Skeletal muscle cell (primary cell): ENCODE measurements around the gene MPST.
A peak's percentile ranks its signal among the peaks of the same experiment; 100 is the strongest.

ENCODE experiments used
- DNase-seq: peaks from one replicate; pipeline ENCODE4 v3.0.0-alpha.2; 2010; ENCODE audit warnings: low read depth
- H3K4me3 ChIP-seq: 2 replicates; pipeline ENCODE4 v1.5.1; 2011; ENCODE audit warnings: low read depth, mild to moderate bottlenecking, control low read depth, low read length, moderate library complexity

MPST gene

DNA sequence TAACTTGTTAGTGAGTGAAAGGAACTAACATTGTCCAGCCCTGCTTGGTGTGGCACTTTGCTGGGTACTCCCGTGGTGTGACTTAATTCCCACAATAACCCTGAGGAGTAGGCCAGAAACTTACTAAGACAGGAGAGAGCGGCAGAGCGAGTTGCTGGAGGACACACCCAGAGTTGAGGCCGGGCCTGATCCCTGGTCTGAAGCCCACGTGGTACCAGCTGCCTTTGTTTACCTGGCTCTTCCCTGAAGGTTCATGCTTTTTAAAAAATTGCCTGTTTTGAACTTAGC, 594 bp downstream of the MPST start:
- no peak for DNase-seq
- peak overlapping the region; percentile 83 for H3K4me3 ChIP-seq

DNA sequence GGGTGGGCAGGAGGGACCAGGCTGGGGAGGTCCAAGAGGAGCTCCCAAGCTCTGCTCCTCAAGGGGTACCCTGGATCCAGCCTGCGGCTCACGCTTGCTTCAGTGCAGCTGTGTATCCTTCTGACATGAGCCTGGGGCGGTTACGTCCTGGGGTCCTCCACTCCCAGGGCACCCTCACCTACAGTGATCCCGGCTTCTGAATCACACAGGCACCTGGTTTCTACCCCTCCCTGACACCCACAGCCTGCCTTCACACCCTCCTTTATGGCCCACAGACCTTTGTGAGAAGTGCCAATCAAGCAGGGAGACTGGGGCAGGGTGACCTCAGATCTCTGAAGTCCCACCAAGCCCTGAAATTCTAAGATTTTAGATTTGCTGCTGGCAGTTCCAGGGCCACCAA, 1.5 kb downstream of the MPST start:
- DNase-seq = no peak
- H3K4me3 ChIP-seq = no peak overlapping the region

DNA sequence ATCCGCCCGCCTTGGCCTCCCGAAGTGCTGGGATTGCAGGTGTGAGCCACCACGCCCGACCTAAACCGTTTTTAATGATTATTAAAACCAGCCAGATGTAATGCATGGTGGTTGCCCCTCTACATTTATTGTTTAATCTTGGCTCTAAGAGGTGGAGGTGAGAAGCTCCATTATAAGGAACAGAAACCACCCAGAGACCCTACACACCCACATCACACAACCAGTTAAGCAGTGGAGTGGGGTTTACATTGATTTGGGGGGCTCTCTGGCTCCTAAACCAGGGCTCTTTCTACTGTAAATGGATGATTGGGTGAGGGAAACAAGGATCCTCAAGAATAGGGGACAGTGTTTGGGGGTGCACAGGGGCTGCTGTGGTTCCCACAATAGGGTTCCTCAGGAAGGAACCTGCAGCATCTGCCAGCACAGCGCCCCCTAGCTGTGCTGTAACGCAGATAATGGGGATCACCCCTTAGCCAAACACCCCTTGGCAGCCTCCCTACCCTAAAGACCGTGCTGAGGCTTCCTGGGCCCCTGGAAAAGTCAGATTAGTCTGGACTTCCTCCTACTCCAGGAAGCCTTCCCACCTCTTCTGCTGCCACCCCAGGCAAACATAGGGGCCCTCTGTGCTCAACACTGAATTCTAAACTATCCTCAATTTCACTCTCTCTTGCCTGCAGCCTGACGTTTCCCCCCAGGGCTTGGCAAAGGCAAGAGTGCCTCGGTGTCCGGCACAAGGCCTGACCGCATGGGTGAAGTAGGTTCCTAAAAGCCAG, 2.4 kb downstream of the MPST start:
- no peak overlapping the region for H3K4me3 ChIP-seq
- no peak for DNase-seq

DNA sequence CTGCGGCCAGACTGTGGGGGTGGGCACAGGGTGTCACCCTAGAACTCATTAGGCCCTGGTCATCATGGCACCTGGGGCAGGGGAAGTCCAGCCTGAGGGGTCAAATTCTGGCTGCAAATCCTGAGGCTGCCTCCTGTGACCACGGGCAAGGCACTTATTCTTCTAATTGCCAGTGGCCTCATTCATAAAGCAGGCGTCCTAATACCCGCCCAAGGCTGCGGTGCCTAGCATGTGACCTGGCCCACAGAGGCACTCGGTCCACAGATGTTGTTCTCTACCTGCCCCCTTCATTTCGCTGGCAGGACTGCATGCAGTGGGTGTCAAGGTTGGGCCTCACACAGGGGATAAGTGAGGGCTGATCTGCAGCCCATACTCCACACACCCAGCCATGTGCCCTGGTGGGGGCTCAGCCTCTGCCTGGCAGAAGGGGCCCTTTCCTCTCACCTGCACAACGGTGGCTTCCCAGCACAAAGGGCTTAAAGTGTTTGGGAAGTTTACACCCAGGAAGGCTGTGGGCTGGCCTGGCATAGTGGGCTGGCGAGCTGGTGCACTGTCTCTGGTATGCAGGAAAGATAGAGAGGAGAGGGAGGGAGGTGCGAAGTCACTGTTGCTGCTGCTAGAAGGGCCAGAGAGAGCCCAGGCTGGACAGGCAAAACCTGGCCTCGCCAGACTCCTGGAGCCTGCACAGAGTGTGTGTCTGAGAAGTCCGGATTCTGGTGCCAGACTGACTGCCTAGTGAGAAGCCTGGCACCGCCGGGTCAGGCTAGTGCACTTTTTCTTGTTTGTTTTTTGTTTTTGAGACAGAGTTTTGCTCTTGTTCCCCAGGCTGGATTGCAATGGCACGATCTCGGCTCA, 3.2 kb downstream of the MPST start:
- H3K4me3 ChIP-seq = no peak overlapping the region
- DNase-seq = no peak

DNA sequence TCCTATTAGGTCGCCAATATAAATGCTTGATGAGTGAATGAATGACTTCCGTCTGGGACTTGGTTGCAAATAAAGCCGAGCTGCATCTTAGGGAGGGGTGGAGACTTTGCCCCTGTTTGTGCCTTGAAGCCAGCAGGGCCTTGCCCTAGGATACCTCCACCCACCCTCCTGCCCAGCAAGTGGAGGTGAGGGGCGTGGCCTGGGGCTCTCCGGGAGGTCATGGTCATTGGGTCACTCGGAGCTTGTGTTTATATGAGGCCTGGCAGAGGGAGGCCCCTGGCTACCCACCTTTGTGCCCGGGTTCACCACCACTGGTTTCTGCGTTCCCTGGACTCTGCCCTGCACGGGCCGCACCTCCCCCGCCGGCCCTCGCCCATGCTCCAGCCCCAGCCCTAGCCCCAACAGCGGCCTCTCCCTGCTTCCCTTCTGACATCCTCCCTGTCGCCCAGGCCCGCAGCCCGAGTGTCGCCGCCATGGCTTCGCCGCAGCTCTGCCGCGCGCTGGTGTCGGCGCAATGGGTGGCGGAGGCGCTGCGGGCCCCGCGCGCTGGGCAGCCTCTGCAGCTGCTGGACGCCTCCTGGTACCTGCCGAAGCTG, 4.3 kb downstream of the MPST start:
- no peak for DNase-seq

DNA sequence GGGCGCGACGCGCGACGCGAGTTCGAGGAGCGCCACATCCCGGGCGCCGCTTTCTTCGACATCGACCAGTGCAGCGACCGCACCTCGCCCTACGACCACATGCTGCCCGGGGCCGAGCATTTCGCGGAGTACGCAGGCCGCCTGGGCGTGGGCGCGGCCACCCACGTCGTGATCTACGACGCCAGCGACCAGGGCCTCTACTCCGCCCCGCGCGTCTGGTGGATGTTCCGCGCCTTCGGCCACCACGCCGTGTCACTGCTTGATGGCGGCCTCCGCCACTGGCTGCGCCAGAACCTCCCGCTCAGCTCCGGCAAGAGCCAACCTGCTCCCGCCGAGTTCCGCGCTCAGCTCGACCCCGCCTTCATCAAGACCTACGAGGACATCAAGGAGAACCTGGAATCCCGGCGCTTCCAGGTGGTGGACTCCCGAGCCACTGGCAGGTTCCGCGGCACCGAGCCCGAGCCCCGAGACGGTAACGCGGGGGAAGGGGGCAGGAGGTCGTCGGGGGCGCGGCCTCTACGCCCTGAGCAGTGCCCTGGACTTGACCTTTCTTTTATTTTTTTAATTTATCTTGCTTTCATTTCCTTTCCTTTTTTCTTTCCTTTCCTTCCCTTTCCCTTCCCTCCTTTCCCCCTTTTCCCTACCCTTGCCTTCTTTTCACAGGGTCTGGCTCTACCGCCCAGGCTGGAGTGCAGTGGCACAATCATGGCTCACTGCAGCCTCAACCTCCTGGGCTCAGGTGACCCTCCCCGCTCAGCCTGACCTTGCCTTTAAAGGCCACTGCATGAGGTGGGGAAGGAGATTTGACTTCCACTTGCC, 5.0 kb downstream of the MPST start:
- no peak for DNase-seq
- H3K4me3 ChIP-seq = no peak overlapping the region

More for the DNA sequence above, 4.3 kb downstream of the MPST start:
- no peak overlapping the region for H3K4me3 ChIP-seq

DNA sequence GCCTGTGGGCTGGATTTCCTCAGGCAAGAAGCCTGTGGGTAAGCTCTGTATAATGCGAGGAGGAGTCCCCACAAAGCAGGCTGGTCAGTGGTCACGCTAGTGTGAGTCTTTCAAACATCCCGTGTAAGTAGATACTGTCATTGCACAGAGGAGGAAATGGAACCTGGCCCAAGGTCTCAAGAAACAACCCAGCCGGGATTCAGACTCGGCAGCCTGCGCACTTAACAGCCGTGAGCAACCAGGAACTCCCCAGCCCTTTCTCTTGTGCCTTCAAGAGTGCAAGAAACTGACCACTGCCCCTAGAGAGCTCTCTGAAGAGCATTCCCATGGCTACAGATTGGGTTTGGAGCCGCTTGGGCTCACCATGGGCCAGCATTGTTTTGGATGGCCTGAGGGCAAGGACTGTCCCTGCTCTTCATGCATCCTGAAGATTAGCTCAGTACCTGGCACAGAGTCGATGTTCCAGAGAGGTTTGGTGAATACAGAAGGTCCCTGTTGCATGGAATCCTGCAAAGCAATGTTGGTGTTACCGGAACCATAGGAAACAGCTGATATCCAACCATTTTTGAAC, 6.0 kb downstream of the MPST start:
- DNase-seq = no peak
- H3K4me3 ChIP-seq = no peak overlapping the region

DNA sequence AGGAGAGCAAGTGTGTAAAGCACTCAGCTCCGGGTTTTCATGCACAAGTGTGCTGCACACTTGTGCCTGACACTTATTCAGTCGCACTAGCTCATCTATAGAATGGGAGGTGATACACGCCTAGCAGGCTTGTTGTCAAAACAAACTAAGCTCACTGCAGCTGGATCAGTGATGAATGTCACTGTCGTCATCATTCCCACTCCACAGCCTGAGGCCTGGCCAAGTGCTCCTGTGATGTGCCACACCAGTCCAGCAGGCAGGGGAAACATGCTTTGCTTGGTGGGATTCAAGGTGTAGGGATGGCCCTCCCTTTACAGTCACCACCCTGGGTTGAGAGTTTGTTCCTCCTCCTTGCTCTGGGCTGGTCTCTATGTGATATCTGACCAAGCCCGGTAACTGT, 6.8 kb downstream of the MPST start:
- H3K4me3 ChIP-seq = no peak overlapping the region
- no peak for DNase-seq

DNA sequence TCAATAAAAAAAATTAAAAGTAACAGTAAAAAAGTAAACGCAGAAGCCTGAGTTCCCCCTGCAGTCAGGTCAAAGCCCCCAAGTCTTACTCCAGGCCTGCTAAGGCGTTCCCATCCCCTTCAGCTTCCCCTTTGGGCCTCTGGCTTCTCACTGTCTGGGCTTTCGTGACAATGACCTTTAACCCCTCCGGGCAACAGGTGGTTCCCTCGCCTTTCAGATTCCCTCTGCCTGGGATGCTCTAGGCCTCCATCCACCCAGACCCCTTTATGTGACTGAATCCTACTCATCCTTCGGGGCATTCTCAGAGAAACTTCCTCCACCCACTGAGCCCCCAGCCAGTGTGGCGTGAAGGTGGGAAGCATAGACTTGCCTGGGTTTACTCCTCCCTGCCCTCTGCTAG, 8.0 kb downstream of the MPST start:
- DNase-seq = no peak
- no peak overlapping the region for H3K4me3 ChIP-seq

DNA sequence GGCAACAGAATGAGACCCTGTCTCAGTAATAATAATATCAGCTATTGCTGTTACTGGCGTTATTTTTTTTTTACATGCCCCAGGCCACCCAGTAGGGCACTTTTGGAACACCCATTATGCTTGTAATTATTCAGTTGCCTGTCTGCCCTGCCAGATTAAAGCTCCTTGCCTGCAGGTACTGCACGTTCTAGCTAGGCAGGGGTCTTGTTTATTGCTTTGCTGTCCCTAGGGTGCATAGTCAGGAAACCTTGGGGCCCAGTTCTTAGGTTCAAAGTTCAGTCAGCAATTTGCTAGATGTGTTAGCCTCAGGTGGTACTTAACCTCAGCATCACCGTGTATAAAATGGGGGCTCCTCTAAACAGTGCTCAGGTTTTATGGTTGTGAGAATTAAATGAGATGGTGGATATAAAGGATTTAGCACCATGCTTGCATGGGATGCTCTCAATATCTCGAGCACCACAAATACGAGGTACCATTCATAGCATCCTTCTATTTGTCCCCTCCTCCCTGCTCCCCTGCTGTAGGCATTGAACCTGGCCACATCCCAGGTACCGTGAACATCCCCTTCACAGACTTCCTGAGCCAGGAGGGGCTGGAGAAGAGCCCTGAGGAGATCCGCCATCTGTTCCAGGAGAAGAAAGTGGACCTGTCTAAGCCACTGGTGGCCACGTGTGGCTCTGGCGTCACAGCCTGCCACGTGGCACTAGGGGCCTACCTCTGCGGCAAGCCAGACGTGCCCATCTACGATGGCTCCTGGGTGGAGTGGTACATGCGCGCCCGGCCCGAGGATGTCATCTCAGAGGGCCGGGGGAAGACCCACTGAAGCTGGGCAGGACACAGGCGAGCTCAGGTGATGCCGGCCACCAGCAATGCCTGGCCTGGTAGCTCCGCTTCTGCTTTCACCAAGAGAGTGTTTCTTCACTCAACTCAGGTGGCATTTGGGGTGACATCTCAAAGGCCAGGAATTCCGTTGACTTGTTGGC, 9.4 kb downstream of the MPST start:
- DNase-seq = no peak
- H3K4me3 ChIP-seq = no peak overlapping the region

DNA sequence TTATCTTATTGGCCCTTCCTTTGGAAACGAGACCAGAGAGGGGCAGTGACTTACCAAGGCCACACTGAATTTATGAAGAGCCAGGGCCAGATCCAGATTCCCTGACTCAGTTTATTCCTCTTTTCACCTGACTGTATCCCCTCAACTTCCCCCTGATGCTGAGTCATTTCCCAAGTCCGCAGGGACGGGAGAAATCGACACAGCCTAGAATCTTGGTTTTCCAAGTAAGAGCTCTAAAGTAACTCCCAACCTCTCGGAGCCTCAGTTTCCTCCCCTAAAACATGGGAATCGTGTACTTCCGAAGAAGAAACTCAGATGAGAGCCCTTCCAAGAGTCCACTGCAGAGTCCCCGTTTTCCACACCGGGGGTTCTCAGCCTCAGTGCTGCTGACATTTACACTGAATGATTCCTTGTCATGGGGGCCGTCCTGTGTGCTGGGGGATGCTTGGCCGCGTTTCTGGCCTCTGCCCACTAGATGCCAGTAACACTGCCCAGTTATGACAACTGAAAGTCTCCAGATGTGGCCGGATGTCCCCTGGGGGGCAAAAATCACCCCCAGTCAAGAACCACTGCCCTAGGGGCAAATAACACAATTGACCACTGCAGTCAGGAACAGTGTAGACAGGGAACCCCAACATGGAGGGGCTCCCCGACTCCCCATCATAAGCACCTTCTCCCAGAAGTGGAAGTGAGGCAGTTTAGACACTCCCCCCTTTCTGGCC, 11.2 kb downstream of the MPST start:
- H3K4me3 ChIP-seq = no peak overlapping the region
- DNase-seq = no peak

DNA sequence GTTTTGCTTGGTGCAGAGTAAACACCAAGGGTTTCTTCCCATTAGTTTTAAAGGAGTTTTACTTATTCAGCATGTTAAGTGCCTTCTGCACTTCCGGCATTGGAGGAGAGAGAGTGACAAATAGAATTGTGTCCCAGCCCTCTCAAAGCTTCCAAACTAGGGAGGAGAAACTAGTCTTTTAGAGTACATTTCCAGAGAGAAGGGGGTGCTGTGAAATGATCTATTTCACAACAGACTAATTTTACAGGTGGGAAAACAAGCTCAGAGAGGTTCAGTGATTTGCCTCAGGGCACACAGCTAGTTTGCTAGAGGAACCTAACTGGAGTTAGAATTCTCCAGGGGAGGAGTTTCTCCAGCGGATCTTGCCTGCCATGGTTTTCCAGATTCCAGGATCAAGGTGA, 12.6 kb downstream of the MPST start:
- no peak overlapping the region for H3K4me3 ChIP-seq
- no peak for DNase-seq

DNA sequence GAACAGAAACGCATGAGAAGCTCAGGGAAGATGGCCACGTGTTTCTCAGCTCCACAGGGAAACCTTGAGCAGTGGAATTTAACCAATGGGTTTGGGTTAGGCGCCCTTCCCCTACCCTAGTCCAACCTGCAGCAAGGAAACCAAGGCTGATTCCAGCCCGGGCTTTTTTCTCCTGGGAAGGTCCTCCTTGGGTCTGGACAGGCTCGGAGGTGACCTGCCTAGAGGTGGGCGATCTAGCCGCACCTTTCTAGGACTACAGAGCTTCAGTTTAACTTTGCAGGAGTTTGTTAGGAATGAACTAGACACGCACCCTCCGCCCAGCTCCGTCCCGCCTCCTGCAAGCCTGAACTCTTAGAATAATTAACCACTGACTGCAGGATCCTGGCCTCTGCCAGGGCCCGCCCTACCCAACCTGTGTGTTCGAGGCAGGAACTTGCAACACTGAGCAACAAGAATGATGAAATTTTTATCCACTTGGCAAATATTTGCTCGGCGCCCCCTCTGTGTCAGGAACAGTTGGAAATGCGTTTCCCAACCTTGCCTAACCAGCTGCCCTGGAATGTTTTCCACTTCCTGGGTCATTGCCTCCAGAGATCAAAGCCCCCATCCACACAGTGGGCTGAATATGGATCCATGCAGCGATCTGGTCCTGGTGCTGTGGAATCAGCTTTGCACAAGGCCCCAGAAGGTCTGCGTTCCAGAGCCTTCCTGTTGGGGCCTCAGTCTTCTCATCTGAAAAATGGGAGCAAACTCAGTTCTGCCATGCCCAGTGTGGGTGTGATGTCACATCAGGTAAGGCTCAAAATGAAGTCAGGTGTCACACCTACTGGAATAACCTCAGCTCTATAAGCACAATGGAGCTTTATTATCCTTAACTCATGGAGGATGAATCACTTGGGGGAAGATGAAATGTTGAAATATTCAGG, 13.3 kb downstream of the MPST start:
- DNase-seq = no peak
- H3K4me3 ChIP-seq = no peak overlapping the region

DNA sequence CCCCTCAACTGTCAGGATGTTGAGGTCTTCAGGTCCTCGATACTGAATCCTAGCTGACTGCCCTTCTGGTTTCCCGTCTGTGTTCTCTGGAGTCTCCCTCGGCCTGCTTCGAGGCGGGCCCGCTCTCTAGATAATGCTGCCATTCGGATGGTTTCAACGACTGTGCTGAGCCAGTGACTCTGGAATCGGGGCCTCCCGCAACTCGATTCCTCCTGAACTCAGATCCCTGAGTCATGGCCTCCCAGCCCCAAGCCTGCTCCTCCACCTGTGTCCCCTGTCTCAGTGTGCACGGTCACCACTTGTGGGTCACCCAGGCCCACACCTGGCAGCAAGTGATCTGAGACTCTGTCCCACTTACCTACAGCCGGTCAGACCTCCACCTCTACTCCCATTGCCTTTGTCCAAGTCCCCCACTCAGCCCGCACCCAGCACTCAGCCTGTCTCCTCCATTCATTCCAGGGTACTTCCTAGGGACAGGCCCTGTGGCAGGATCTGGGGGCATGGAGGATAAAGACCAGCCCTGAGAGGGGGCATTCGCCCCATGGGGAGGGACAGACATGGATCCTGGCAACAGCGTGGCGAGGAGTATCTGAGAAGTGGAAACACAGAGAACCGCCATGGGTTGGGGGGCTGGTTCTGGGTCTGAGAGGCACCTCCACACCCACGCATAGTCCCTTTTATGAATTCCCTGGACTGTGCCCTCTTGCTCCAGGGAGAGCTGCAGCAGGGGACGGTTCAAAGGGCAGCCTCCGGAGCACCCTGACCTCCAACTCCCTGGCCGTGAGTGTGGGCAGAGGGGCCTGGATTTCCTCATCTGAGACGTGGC, 14.3 kb downstream of the MPST start:
- H3K4me3 ChIP-seq = no peak overlapping the region
- DNase-seq = no peak

DNA sequence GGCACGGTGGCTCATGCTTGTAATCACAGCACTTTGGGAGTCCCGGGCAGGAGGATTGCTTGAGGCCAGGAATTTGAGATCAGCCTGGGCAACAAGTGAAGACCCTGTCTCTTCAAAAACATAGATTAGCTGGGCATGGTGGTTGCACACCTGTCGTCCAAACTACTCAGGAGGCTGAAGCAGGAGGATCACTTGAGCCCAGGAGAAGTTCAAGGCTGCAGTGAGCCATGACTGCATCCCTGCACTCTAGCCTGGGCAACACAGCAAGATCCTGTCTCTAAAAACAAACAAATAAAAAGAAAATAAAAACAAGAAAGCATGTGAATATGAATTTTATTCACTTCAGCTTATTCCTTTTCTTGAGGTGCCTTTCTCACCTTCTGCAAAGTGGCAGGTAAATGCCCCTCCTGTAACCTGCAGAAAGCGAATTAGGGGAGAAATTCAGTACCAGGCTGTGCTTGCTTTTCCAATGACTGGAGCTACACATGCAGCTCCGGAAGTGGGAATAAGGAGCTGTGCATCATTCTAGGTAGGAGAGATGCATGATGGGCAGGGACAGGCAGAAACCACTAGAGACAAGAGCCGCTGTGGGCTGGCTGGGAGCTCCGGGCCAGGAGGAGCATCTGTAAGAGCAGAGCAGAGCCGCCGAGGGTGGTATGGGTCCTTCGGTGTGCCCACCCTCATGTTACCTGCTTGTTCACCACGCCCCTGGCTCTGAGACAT, 17.3 kb downstream of the MPST start:
- no peak for DNase-seq
- H3K4me3 ChIP-seq = no peak overlapping the region
